ENCODE data around the gene PEX5L. TPM values are rescaled to one million over a fixed set of nuclear protein-coding genes. Genes with fewer than 3 reads are reported as not detected.

The PEX5L gene
- total and polyA plus RNA-seq, 8 donors: 0.08 to 2.4 TPM; not detected in 6

DNA sequence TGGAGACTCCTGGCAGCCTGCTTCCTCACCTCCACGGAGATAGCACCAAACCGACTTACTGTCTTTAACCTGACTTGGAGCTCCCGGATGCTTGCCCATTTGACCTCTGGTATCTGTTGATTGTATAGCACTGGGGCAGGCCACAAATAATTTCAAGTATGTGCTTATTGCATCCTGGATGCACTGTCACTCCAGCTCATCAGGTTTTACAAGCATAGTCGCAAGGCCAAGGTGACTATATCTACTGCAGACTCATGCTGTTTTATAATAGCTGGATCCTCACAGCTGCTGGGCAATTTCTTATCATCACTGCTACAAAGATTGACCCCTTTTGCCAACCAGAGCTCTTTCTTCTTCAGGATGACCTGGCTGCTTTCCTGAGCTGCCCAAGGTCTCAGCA lies 45.6 kb downstream of the PEX5L start:
- no peak overlapping the region for H3K4me3 ChIP-seq
- intact Hi-C loops (cut with DNase I; ENCODE audit: low total_unique reads): no loop called here
- TF ChIP-seq POLR2AphosphoS5 (IDR thresholded peaks at IDR 0.05): no peak
- TF ChIP-seq POLR2A (IDR thresholded peaks at IDR 0.05): no peak
- no peak for TF ChIP-seq EP300 (IDR thresholded peaks at IDR 0.05)
- TF ChIP-seq, protein P1, sequence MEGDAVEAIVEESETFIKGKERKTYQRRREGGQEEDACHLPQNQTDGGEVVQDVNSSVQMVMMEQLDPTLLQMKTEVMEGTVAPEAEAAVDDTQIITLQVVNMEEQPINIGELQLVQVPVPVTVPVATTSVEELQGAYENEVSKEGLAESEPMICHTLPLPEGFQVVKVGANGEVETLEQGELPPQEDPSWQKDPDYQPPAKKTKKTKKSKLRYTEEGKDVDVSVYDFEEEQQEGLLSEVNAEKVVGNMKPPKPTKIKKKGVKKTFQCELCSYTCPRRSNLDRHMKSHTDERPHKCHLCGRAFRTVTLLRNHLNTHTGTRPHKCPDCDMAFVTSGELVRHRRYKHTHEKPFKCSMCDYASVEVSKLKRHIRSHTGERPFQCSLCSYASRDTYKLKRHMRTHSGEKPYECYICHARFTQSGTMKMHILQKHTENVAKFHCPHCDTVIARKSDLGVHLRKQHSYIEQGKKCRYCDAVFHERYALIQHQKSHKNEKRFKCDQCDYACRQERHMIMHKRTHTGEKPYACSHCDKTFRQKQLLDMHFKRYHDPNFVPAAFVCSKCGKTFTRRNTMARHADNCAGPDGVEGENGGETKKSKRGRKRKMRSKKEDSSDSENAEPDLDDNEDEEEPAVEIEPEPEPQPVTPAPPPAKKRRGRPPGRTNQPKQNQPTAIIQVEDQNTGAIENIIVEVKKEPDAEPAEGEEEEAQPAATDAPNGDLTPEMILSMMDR (IDR thresholded peaks at IDR 0.05): no peak
- no peaks in the 10 kb centered on the region for H3K27me3 ChIP-seq
- DNase-seq: no peak
- H3K36me3 ChIP-seq: no peaks in the 10 kb centered on the region
- WGBS, 5 donors: 61 to 73% (median 71%) methylated on average over 4 of the region's 4 CpGs
- no peak overlapping the region for H3K27ac ChIP-seq
- peaks cover 0 to 3% (median under 1%) of the 10 kb centered on the region in 4 donors for H3K9me3 ChIP-seq
- no peaks in the 10 kb centered on the region for H3K4me1 ChIP-seq

DNA sequence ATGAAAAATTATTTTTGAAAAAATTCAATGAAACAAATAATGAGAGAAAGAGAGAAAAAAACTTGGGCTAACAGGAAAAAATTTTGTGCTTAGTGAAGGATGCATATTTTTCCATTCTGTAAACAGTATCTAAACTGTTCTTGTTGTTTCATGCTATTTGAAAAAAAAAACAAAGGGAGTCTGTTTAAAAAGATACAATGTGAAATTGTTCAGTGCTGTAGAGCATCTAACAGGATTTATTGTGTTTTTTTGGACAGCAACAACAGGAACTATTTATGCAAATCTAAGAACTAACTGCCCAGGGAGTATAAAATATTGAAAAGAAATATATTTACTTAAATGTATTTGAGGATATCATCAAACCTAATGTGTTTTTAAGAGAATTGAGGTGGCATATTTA lies 55.1 kb downstream of the PEX5L start:
- Histone ChIP-seq H3K4me3 (no peak overlapping the region), H3K27me3 (no peaks in the 10 kb centered on the region), H3K9me3 (no peaks in the 10 kb centered on the region), H3K36me3 (no peaks in the 10 kb centered on the region), H3K4me1 (no peaks in the 10 kb centered on the region), H3K27ac (no peak overlapping the region)
- no peak for DNase-seq
- TF ChIP-seq POLR2A (IDR thresholded peaks at IDR 0.05) (no peak), POLR2AphosphoS5 (IDR thresholded peaks at IDR 0.05) (no peak), EP300 (IDR thresholded peaks at IDR 0.05) (no peak)
- TF ChIP-seq, protein P1 (IDR thresholded peaks at IDR 0.05): no peak
- intact Hi-C loops (cut with DNase I; ENCODE audit: low total_unique reads): no loop called here

GRCh38 chr3:179977356-179977755 lies 59.4 kb downstream of the PEX5L start:
- H3K9me3 ChIP-seq: no peaks in the 10 kb centered on the region
- DNase-seq: no peak
- intact Hi-C loops (cut with DNase I; ENCODE audit: low total_unique reads): no loop called here
- no peaks in the 10 kb centered on the region for H3K4me1 ChIP-seq
- H3K36me3 ChIP-seq: no peaks in the 10 kb centered on the region
- TF ChIP-seq POLR2AphosphoS5 (IDR thresholded peaks at IDR 0.05): no peak
- no peak for TF ChIP-seq POLR2A (IDR thresholded peaks at IDR 0.05)
- TF ChIP-seq, protein P1 (IDR thresholded peaks at IDR 0.05): no peak
- no peak for TF ChIP-seq EP300 (IDR thresholded peaks at IDR 0.05)
- H3K27ac ChIP-seq: no peak overlapping the region
- H3K27me3 ChIP-seq: peaks cover 0 to 9% (median 0%) of the 10 kb centered on the region in 3 donors
- WGBS, 5 donors: 49 to 82% (median 68%) methylated on average over 3 of the region's 3 CpGs
- H3K4me3 ChIP-seq: no peak overlapping the region

GRCh38 chr3:179973931-179974361 lies 62.8 kb downstream of the PEX5L start:
- TF ChIP-seq EP300 (IDR thresholded peaks at IDR 0.05): no peak
- no peak for TF ChIP-seq POLR2AphosphoS5 (IDR thresholded peaks at IDR 0.05)
- TF ChIP-seq POLR2A (IDR thresholded peaks at IDR 0.05): no peak
- TF ChIP-seq, protein P1 (IDR thresholded peaks at IDR 0.05): no peak
- Histone ChIP-seq H3K27me3 (peaks cover 0 to 9% (median 0%) of the 10 kb centered on the region in 3 donors), H3K36me3 (no peaks in the 10 kb centered on the region), H3K4me3 (no peak overlapping the region), H3K9me3 (no peaks in the 10 kb centered on the region), H3K4me1 (no peaks in the 10 kb centered on the region), H3K27ac (no peak overlapping the region)
- intact Hi-C loops (cut with DNase I; ENCODE audit: low total_unique reads): no loop called here
- no peak for DNase-seq
- WGBS, 5 donors: 25 to 37% (median 31%) methylated on average over 4 of the region's 4 CpGs

All from stomach (tissue), 9 donors.